Measurements from ENCODE around the gene NT5C.

The NT5C gene

DNA sequence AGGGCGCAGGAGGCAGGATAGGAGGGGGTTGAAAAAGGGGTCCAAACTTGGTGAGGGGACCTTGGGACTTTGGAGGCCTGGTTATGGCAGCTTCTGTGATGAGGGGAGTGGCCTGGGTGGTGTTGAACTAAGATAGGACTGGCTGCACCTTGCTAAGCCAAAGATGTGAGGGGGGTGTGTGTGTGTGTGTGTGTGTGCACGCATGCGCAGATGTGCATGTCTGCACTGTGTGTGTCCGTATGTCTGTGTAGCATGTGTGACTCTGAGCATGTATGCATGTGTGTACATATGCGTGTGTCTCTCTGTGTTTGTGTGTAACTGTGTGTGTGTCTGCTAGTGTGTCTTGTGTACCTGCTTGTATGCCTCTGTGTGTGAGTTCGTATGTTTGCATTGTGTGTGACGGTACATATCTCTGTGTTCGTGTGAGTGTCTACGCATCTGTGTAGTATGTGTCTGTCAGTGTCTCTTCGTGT, 39.7 kb downstream of the NT5C start:
- DNase-seq (ENCODE audit: low spot score), result no peak

DNA sequence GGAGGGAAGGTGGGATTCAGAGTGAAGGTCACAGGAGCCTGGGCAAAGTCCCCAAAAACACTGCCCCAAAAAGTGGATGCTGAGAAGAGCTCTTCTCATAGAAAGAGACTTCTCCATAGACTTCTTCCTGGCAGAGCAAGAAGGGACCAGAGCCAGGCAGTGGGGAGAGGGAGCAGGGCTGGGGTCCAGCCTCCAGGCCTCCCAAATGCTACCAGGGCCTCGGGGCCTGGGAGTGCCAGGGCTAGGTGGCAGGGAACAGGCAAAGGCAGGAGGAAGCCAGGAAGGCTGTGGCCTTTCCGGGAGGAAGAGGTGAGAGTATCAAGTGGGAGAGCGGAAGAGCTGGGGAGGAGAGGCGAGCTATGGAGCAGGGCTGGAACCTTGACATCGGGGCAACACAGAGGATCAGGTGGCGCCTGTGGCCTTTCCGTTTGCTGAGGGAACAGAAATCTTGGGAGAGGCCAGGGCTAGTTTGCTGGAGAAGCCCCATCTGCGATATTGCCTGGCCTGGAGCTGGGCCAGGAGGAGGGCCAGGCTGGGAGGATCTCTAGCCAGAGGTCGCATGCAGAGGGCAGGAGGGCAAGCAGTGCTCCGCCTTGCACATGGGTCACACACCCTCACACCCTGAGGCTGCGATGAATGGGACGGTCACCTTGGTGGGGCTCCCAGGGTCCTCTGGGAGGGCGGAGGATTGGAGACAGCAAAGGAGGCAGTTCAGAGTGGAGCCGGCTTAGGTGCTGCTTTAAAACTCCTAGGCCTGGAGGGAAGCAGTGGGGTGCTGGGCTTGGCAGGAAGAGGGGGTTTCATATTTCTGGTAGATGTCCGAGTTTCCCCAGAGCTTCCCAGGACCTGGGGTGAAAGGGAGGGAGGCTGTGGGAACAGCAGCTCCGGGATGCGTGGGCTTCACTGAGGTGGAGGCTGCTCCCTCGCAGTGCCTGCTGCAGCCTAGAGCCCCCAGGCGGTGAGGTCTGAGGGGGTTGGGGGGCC, 40.4 kb downstream of the NT5C start:
- DNase-seq (ENCODE audit: low spot score), result no peak

DNA sequence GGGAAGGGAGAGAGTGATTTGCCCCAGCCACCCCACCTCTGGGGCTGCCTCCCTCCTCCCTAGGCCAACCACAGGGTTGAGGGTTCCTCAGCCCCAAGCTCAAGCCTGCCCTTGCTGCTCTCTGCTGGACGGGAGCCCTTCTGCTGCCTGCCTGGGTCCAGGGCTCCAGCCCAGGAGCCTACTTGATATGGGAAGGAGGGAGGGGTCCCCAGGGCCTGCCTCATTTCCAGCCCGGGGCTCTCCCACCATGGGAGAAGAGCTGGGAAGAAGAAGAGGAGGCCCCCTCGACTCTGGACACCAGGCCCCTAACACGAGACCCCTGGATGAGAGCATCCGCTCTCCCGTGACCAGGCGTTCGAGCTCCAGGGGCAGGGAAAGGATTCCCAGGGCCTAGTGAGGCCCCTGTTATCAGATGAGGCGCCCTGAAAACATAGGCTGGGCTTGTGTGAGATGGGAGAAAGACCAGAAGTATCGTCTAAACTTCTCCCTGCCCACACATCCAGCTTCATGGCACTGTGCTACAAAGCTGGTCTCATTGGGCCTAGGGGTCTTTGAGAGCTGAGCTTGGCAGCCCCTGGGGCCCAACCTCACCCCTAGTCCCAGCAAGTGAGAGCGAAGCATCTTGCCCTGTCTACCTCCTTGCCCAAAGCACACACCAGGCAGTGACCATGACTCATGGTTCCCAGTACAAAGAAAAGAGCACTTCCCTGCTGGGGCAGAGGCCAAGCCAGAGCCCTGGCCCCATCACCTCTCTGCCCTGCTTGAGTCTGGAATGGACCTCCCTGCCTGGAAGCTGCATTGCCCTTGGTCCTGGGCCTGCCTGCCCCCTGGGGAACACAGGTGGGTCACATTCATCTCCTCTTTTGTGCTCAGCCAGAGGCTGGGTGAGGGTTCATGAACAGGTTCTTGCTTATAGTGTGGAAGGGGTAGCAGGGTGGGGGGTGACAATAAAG, 42.8 kb downstream of the NT5C start:
- no peak for DNase-seq (ENCODE audit: low spot score)

DNA sequence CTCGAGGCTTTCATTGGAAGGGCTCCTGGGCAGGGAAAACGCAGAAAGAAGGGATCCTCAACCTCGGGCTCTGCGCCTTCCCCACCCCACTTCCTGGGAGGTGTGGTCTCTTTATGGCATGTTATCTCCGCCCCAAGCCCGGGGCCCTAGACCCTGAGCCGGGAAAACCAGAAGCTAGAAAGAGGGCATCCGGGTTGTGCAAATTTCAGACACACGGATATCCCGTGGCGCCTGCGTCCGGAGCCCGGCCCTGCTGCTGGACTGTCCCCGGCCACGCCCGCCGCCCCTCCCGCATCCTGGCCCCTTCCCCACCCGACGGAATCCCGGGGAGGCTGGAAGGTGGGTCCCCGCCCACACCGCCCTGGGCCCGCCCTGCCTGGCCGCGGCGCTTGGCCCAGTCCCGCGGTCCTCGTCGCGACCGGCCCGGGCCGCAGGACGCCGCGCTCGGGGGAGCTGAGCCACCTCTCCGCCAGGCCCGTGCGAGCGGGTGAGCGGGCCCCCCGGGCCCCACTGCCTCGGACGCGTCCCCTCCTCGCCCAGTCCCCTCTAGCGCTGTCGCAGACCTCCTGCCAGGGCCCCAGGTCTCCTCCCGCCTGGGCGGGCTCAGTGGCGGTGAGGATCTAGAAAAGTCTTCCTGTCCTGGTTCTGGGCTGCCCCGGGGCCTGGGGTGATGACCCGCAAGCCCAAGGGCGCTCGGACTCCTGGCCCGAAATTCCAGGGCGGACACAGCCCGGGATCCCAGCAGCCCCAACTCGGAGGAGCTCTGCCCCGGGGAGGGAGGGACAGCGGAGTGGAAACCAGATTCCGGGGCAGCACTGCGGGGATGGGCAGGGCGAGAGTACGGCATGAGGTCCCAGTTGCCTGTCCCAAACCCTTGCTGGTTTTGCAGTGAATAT, 43.7 kb downstream of the NT5C start, which contains the start of gene SLC16A5:
Gene SLC16A5, plus strand, starts transcription at position 397 of the 896 bp plus-strand sequence. CDS start 5,683 bp downstream, outside the sequence.
- DNase-seq (ENCODE audit: low spot score), result no peak

DNA sequence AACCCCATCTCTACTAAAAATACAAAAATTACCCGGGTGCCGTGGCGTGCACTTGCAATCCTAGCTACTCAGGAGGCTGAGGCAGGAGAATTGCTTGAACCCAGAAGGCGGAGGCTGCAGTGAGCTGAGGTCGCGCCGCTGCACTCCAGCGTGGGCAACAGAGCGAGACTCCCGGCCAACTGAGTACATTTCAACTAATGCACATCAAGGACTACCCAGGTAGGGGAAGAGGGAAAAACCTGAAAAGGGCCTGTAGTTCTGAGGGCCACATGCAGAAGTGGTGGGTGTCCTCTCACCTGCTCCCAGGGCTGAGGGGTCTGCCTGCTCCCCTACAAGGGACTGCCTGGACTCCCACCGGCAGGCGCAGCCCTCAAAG, 44.4 kb downstream of the NT5C start:
- DNase-seq (ENCODE audit: low spot score), result no peak

DNA sequence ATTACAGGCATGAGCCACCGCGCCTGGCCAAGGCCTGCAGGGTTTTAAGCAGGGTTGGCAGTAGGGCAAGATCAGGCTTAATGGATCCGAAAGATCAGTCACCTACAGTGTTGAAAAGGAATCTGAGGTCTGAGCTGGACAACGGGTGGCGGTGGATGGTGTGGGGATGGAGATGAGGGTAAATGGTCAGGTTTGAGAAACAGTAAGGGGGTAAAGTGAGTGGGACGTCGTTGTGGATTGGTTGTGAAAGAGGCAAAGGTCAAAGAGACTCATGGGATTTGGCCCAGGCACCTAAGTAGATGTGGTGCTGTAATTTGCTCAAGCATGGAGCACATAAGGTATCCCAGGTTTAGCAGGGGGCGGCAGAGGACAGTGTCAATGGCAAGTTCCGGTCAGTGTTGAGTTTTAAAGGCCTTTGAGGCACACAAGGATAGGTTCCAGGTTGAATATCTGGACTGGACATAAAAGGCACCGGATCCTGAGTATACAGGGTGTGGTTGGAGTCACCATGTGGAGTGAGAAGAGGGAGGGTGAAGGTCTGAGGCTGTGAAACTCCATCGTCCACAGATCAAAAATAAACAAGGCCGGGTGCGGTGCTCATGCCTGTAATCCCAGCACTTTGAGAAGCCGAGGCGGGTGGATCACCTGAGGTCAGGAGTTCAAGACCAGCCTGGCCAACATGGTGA, 44.9 kb downstream of the NT5C start:
- DNase-seq (ENCODE audit: low spot score), result no peak

DNA sequence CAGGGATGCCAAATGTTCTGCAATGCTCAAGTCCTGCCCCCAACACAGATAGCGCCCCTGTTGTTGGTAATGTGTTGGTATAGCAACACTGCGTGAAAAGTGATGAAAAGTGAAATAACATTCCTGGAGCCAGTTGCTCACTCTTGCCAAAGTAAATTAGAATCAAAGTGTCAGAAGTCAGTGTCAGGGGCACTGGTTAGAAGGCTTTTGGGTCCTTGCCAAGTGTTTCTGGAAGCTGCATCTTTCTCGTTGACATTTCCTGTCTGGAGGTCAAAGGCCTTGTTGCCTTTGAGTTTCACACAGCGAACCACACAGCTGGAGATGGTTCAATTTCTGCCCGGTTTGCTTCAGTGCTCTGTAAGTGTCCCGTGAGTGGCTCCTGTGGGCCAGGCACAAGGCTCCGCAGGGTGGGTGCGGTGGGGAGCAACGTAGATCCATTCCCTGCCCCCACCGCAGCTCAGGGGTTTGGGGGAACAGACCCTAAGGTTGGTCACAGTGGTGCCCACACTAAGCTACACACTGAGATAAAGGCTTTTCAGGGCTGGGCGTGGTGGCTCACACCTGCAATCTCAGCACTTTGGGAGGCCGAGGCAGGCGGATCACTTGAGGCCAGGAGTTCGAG, 47.4 kb downstream of the NT5C start:
- DNase-seq (ENCODE audit: low spot score), result no peak

DNA sequence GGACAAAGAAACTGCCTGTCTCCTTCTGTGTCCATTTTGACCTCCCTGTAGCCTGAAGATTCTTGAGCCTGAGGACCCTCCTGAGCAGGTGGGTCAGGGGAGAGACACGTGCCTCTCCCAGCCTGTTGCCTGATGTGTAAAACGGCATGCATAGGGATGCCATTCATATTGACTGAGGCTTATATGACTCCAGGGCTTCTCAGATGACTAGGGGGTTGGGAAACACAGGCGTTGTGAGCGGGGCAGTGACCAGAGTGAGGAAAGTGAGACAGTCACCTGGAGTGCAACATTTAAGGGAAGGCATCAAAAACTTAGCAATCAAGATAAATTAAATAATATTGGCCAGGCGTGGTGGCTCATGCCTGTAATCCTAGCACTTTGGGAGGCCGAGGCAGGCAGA, 48.9 kb downstream of the NT5C start:
- no peak for DNase-seq (ENCODE audit: low spot score)

DNA sequence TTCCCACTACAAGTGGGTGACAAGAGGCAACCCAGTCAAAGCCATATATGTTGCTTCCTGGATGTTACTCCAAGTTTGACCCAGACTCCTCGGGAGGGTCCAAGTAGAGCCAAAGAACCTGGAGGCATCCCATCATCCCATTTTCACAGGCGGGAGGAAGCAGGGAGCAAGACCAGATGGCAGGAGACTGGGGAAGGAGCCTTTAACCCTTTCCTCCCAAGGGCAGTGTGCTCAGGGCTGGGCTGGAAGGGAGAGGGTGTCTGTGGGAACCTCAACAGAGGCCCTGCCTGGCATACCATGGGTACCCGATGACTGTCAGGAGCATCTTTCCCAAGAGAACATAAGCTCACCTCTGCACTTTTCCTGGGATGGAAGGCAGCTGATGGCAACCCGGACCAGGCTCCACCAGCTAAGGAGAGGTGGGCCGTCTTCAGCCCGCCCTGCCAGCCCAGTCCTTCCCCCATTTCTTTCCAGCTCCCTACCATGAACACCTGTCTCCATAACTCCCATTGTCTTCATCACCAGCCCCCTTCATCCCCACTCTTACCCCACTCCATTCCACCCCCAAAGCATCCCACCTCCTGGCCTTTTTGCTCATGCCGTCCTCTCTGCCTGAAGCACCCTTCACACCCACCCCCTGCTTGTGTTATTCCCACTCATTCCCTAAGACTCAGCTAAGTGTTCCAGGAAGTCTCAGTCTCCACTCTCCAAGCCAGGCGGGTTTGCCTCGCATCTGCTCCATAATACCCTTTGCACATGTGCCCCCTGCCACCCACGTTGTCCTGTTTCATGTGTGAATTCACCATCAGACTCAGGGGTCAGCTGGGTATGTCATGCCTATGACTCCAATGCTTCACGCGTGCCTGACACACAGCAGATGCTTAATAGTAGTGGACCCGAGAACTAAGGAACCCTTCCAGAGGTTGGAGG, 49.7 kb downstream of the NT5C start:
- no peak for DNase-seq (ENCODE audit: low spot score)

Measured in putamen (tissue), 1 donor.